Left hindlimb (tissue), 1 donor: Measurements from ENCODE around the gene HAS3.
"Not testable (repeated sequence)": the region's sequence is repeated elsewhere in the genome, so short reads cannot be mapped to it uniquely, and the experiment has no call there.

Experiments
- DNase-seq: peaks from one replicate; pipeline ENCODE4 v3.0.0-alpha.2; 2018

The HAS3 gene

GRCh38 chr16:69118994-69119393 is 13.5 kb downstream of the HAS3 start:
- DNase-seq, result no peak

GRCh38 chr16:69119536-69119935 is 14.1 kb downstream of the HAS3 start:
- no peak for DNase-seq

GRCh38 chr16:69120096-69120664 is 14.7 kb downstream of the HAS3 start:
- no peak for DNase-seq

- DNase-seq, result no peak
Measured at GRCh38 chr16:69123910-69124309, 18.5 kb downstream of the HAS3 start.

- DNase-seq, result not testable (repeated sequence)
Measured at GRCh38 chr16:69124406-69124805, 19.0 kb downstream of the HAS3 start.

GRCh38 chr16:69124961-69125360 is 19.5 kb downstream of the HAS3 start:
- not testable (repeated sequence) for DNase-seq

GRCh38 chr16:69126221-69126620 is 20.8 kb downstream of the HAS3 start:
- no peak for DNase-seq

- not testable (repeated sequence) for DNase-seq
Measured at GRCh38 chr16:69126801-69127200, 21.3 kb downstream of the HAS3 start.

- DNase-seq, result no peak
Measured at GRCh38 chr16:69127966-69128510, 22.6 kb downstream of the HAS3 start.

- DNase-seq, result no peak
Measured at GRCh38 chr16:69130461-69130860, 25.0 kb downstream of the HAS3 start.

GRCh38 chr16:69131167-69131838 is 25.9 kb downstream of the HAS3 start:
- peak; percentile 56 for DNase-seq

GRCh38 chr16:69131839-69132423 is 26.5 kb downstream of the HAS3 start:
- DNase-seq, result peak; percentile 91

GRCh38 chr16:69132424-69133252 is 27.2 kb downstream of the HAS3 start, which contains the start of the genes CHTF8 and UTP4:
Gene CHTF8 (minus strand): TSS chr16:69132588. CDS start chr16:69121458, 11,130 bp downstream.
Gene UTP4 (plus strand): TSS chr16:69132649. CDS start chr16:69133460, 811 bp downstream.
- DNase-seq, result peak; percentile 90

- no peak for DNase-seq
Measured at GRCh38 chr16:69133373-69133954, 28.0 kb downstream of the HAS3 start.

- DNase-seq, result no peak
Measured at GRCh38 chr16:69138608-69139007, 33.2 kb downstream of the HAS3 start.

- not testable (repeated sequence) for DNase-seq
Measured at GRCh38 chr16:69139464-69139863, 34.0 kb downstream of the HAS3 start.

GRCh38 chr16:69141014-69141413 is 35.6 kb downstream of the HAS3 start:
- no peak for DNase-seq

- no peak for DNase-seq
Measured at GRCh38 chr16:69141936-69142335, 36.5 kb downstream of the HAS3 start.

GRCh38 chr16:69143116-69143515 is 37.7 kb downstream of the HAS3 start:
- no peak for DNase-seq

GRCh38 chr16:69145658-69146057 is 40.2 kb downstream of the HAS3 start:
- DNase-seq, result no peak

GRCh38 chr16:69149621-69150020 is 44.2 kb downstream of the HAS3 start:
- not testable (repeated sequence) for DNase-seq

GRCh38 chr16:69150146-69150865 is 44.9 kb downstream of the HAS3 start:
- peak; percentile 56 for DNase-seq
